ENCODE data around the gene NHERF2. TPM values are rescaled to one million over a fixed set of nuclear protein-coding genes. Genes with fewer than 3 reads are reported as not detected.

NHERF2 gene
- total RNA-seq, 1 experiment from 2014 or later: 174 TPM

DNA sequence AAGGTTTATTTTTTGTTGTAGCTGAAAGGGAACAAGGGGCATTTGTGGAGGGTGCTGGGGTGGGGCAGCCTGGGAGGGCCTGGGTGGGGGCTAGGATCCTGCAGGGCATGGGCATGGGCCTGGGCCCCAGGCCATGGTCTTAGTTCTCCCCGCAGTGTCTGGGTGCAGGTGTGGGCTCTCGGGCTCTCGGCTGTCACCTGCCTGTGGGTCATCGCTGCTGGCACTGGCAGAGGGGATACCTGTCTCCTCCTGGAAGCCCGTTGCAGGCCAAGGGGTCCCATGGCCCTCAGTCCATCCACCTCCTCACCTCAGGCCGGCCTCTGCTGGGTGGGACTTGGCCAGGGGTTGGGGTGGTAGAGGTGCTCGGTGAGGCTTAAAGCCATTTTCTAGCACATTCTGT is 51.4 kb downstream of the NHERF2 start:
- BruUV-seq (replicated peaks): no TSS peak
- POLR2A ChIA-PET: no interaction called here
- Histone ChIP-seq H3K27ac (ENCODE audit: low read length) (no peak overlapping the region), H3K27me3 (ENCODE audit: control insufficient read depth, insufficient read depth, low read length) (no peaks in the 10 kb centered on the region), H3K36me3 (ENCODE audit: control insufficient read depth, insufficient read depth, low read length) (no peaks in the 10 kb centered on the region), H3K9me3 (ENCODE audit: control insufficient read depth, insufficient read depth, low read depth, low read length) (no peaks in the 10 kb centered on the region), H3K4me1 (ENCODE audit: control insufficient read depth, insufficient read depth, low read length) (no peaks in the 10 kb centered on the region), H3K4me3 (ENCODE audit: low read depth in 2 of 2, low read length in 2 of 2) (no peak overlapping the region)
- CTCF ChIA-PET: no interaction called here
- intact Hi-C loops (cut with micrococcal nuclease; ENCODE audit: unreplicated experiment) (no loop called here), in situ Hi-C loops (cut with HindIII; ENCODE audit: low pct_unique_long_range_greater_than_20kb, low sequenced_read_pairs) (no loop called here)
- DNase-seq (ENCODE audit: low read depth, low spot score) (no peak), ATAC-seq (no peak)
- no peak for TF ChIP-seq TCF7L2 (IDR thresholded peaks at IDR 0.05; ENCODE audit: low read depth, low read length)
- TF ChIP-seq POLR2AphosphoS5 (IDR thresholded peaks at IDR 0.05; ENCODE audit: low read depth, low read length): no peak
- TF ChIP-seq SIN3A (IDR thresholded peaks at IDR 0.05; ENCODE audit: borderline replicate concordance, insufficient read depth, low read depth, low read length): no peak
- no peak for TF ChIP-seq CTCF (IDR thresholded peaks at IDR 0.05)
- TF ChIP-seq, protein P1, sequence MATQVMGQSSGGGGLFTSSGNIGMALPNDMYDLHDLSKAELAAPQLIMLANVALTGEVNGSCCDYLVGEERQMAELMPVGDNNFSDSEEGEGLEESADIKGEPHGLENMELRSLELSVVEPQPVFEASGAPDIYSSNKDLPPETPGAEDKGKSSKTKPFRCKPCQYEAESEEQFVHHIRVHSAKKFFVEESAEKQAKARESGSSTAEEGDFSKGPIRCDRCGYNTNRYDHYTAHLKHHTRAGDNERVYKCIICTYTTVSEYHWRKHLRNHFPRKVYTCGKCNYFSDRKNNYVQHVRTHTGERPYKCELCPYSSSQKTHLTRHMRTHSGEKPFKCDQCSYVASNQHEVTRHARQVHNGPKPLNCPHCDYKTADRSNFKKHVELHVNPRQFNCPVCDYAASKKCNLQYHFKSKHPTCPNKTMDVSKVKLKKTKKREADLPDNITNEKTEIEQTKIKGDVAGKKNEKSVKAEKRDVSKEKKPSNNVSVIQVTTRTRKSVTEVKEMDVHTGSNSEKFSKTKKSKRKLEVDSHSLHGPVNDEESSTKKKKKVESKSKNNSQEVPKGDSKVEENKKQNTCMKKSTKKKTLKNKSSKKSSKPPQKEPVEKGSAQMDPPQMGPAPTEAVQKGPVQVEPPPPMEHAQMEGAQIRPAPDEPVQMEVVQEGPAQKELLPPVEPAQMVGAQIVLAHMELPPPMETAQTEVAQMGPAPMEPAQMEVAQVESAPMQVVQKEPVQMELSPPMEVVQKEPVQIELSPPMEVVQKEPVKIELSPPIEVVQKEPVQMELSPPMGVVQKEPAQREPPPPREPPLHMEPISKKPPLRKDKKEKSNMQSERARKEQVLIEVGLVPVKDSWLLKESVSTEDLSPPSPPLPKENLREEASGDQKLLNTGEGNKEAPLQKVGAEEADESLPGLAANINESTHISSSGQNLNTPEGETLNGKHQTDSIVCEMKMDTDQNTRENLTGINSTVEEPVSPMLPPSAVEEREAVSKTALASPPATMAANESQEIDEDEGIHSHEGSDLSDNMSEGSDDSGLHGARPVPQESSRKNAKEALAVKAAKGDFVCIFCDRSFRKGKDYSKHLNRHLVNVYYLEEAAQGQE (IDR thresholded peaks at IDR 0.05; ENCODE audit: insufficient read depth in 1 of 2, low read depth in 2 of 2, low read length in 1 of 2): no peak

GRCh38 chr16:2078691-2079090 is 52.0 kb downstream of the NHERF2 start:
- Histone ChIP-seq H3K36me3 (ENCODE audit: control insufficient read depth, insufficient read depth, low read length) (no peaks in the 10 kb centered on the region), H3K4me3 (ENCODE audit: low read depth in 2 of 2, low read length in 2 of 2) (no peak overlapping the region), H3K4me1 (ENCODE audit: control insufficient read depth, insufficient read depth, low read length) (no peaks in the 10 kb centered on the region), H3K9me3 (ENCODE audit: control insufficient read depth, insufficient read depth, low read depth, low read length) (no peaks in the 10 kb centered on the region), H3K27ac (ENCODE audit: low read length) (no peak overlapping the region), H3K27me3 (ENCODE audit: control insufficient read depth, insufficient read depth, low read length) (no peaks in the 10 kb centered on the region)
- CTCF ChIA-PET: no interaction called here
- POLR2A ChIA-PET: no interaction called here
- intact Hi-C loops (cut with micrococcal nuclease; ENCODE audit: unreplicated experiment): no loop called here
- in situ Hi-C loops (cut with HindIII; ENCODE audit: low pct_unique_long_range_greater_than_20kb, low sequenced_read_pairs): no loop called here
- DNase-seq (ENCODE audit: low read depth, low spot score) (no peak), ATAC-seq (no peak)
- no TSS peak for BruUV-seq (replicated peaks)
- TF ChIP-seq, protein P1 (IDR thresholded peaks at IDR 0.05; ENCODE audit: insufficient read depth in 1 of 2, low read depth in 2 of 2, low read length in 1 of 2): no peak
- no peak for TF ChIP-seq POLR2AphosphoS5 (IDR thresholded peaks at IDR 0.05; ENCODE audit: low read depth, low read length)

Measured in Panc1 (cell line).